SU-DHL-6 (cell line): Measurements from ENCODE around the gene CYB5R3.

Source experiments
- H2AFZ ChIP-seq: fragments of 200-600 bp; sonication (generic); 2 replicates; pipeline ENCODE4 v1.6.1; 2014; ENCODE audit warnings: low read depth, mild to moderate bottlenecking, moderate library complexity, mixed read lengths, antibody characterized with exemption, low read length; ENCODE audit not compliant: severe bottlenecking
- H3F3A ChIP-seq: fragments of 200-600 bp; shearing (Covaris generic); 2 replicates; pipeline ENCODE4 v1.6.0; 2016; ENCODE audit warnings: antibody characterized with exemption, mild to moderate bottlenecking; ENCODE audit not compliant: insufficient read depth
- H3K27ac ChIP-seq: fragments of 200-600 bp; sonication (generic); 2 replicates; pipeline ENCODE4 v1.5.1; 2016; ENCODE audit warnings: low read depth, mild to moderate bottlenecking, low read length, moderate library complexity, mixed read lengths
- H3K27me3 ChIP-seq: fragments of 200-600 bp; sonication (generic), shearing (Covaris generic); 2 replicates; pipeline ENCODE4 v1.6.0; 2014; ENCODE audit warnings: mild to moderate bottlenecking, low read length
- H3K36me3 ChIP-seq: fragments of 200-600 bp; sonication (generic); 2 replicates; pipeline ENCODE4 v1.6.1; 2014; ENCODE audit warnings: mild to moderate bottlenecking, low read length, mixed read lengths
- H3K4me2 ChIP-seq: fragments of 300-600, 200-600 bp; shearing (Covaris generic), sonication (generic); 2 replicates; pipeline ENCODE4 v1.6.0; 2014; ENCODE audit warnings: low read length, low read depth, mild to moderate bottlenecking; ENCODE audit not compliant: poor library complexity, severe bottlenecking
- H3K4me3 ChIP-seq: fragments of 200-600 bp; sonication (generic); 2 replicates; pipeline ENCODE4 v1.5.1; 2014; ENCODE audit warnings: antibody characterized with exemption, low read length, mild to moderate bottlenecking, mixed read lengths; ENCODE audit not compliant: insufficient read depth, poor library complexity, severe bottlenecking
- H3K79me2 ChIP-seq: fragments of 200-600 bp; sonication (generic); 2 replicates; pipeline ENCODE4 v1.6.1; 2014; ENCODE audit warnings: mild to moderate bottlenecking, low read length, moderate library complexity; ENCODE audit not compliant: insufficient read depth
- H3K9ac ChIP-seq: fragments of 200-600 bp; sonication (generic); 2 replicates; pipeline ENCODE4 v1.7.0; 2014; ENCODE audit warnings: mild to moderate bottlenecking, low read length
- H3K9me2 ChIP-seq: fragments of 200-600 bp; sonication (generic); replicated peaks from 2 replicates; pipeline ENCODE4 v1.6.1; 2014; ENCODE audit warnings: low read length; ENCODE audit not compliant: insufficient read depth
- H3K9me3 ChIP-seq: fragments of 200-600 bp; sonication (generic); 2 replicates; pipeline ENCODE4 v1.6.1; 2014; ENCODE audit warnings: low read length, mixed read lengths; ENCODE audit not compliant: insufficient read depth
- H4K20me1 ChIP-seq: fragments of 200-600 bp; sonication (generic); 2 replicates; pipeline ENCODE4 v1.6.1; 2014; ENCODE audit warnings: low read depth, mild to moderate bottlenecking, antibody characterized with exemption, low read length, moderate library complexity, mixed read lengths
- CTCF ChIP-seq: fragments of 200-600 bp; sonication (generic); IDR thresholded peaks from one replicate; pipeline ENCODE4 v1.5.1; 2017; ENCODE audit warnings: antibody characterized with exemption, mild to moderate bottlenecking, low read length, moderate library complexity; ENCODE audit not compliant: insufficient read depth, poor library complexity, severe bottlenecking
- EZH2phosphoT487 ChIP-seq: fragments of 200-600 bp; sonication (generic), shearing (Covaris generic); conservative IDR thresholded peaks from 2 replicates; pipeline ENCODE4 v1.6.1; 2018; ENCODE audit warnings: mild to moderate bottlenecking, antibody characterized with exemption, low read length, moderate library complexity, mixed read lengths

CYB5R3 gene

GRCh38 chr22:42623301-42623751 lies 25.9 kb downstream of the CYB5R3 start:
- TF ChIP-seq EZH2phosphoT487 (no peak), CTCF (no peak)
- Histone ChIP-seq H3K79me2 (no peaks in the 10 kb centered on the region), H3K36me3 (no peaks in the 10 kb centered on the region), H3F3A (no peaks in the 10 kb centered on the region; the same call in 1 of the 2 replicates), H3K27me3 (no peaks in the 10 kb centered on the region), H4K20me1 (no peaks in the 10 kb centered on the region), H3K27ac (0 out of 2 replicates have a peak overlapping the region, but pooled peaks have one; percentile 15), H2AFZ (no peak overlapping the region), H3K9me2 (no peaks in the 10 kb centered on the region), H3K4me3 (no peak overlapping the region), H3K4me2 (no peak overlapping the region), H3K9ac (no peak overlapping the region), H3K9me3 (no peaks in the 10 kb centered on the region)

- Histone ChIP-seq H3K79me2 (no peaks in the 10 kb centered on the region), H3K9me3 (no peaks in the 10 kb centered on the region), H3K4me2 (no peak overlapping the region), H4K20me1 (no peaks in the 10 kb centered on the region), H2AFZ (no peak overlapping the region), H3K9me2 (no peaks in the 10 kb centered on the region), H3K27ac (no peak overlapping the region), H3K36me3 (no peaks in the 10 kb centered on the region), H3K9ac (no peak overlapping the region), H3F3A (no peaks in the 10 kb centered on the region; the same call in 1 of the 2 replicates), H3K4me3 (no peak overlapping the region), H3K27me3 (no peaks in the 10 kb centered on the region)
- TF ChIP-seq EZH2phosphoT487 = no peak
- TF ChIP-seq CTCF = no peak
Measured at GRCh38 chr22:42622061-42622710, 27.0 kb downstream of the CYB5R3 start.

- no peaks in the 10 kb centered on the region for H3K9me2 ChIP-seq
- no peak overlapping the region for H3K4me2 ChIP-seq
- H3K79me2 ChIP-seq = no peaks in the 10 kb centered on the region
- no peaks in the 10 kb centered on the region; the same call in 1 of the 2 replicates for H3F3A ChIP-seq
- H2AFZ ChIP-seq = no peak overlapping the region
- H4K20me1 ChIP-seq = no peaks in the 10 kb centered on the region
- no peaks in the 10 kb centered on the region for H3K36me3 ChIP-seq
- H3K4me3 ChIP-seq = no peak overlapping the region
- H3K27ac ChIP-seq = no peak overlapping the region
- H3K27me3 ChIP-seq = no peaks in the 10 kb centered on the region
- TF ChIP-seq EZH2phosphoT487 (no peak), CTCF (peak; percentile 93)
- H3K9me3 ChIP-seq = no peaks in the 10 kb centered on the region
- H3K9ac ChIP-seq = no peak overlapping the region
Measured at GRCh38 chr22:42621505-42622002, 27.6 kb downstream of the CYB5R3 start.
